ENCODE results near the gene RAB3C. TPM values are rescaled to one million over a fixed set of nuclear protein-coding genes. Genes with fewer than 3 reads are reported as not detected.

RAB3C gene
- total RNA-seq, 6 experiments from 2014 or later, result not detected

DNA sequence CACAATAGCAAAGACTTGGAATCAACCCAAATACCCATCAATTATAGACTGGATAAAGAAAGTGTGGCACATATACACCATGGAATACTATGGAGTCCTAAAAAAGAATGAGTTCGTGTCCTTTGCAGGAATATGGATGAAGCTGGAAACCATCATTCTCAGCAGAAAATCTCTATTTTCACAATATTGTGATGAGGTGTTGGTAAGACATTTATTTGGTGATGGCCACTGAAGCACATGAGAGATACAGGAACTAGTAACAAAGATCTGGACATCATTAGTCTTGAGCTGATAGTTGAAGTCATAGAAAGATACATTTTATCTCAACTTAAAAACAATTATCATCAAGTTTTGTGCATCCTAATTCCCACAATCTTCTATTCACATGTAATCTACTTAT, 70.6 kb downstream of the RAB3C start:
- Mint-ChIP-seq H3K9me3 (peaks cover under 1% of the 10 kb centered on the region; the same call in 1 of the 2 replicates), H3K4me3 (no peak overlapping the region)

DNA sequence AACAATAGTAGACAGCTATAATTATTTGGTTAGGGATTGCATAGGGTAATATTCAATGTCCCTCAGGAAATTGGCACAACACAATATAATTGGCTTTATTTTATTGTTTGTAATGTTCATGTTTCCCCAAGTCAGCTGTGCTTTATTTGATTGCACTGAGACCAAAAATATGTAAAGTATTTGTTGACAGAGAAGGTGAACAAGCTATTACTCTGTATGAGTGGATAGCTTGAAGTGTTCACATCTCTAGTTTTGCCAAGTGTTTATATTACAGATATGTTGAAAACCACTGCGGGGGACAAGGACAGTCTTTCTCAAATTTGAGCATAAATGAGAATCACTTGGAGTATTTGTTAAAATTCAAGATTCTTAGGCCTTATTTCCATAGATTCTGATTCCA, 83.3 kb downstream of the RAB3C start:
- Mint-ChIP-seq H3K36me3 (ENCODE audit: low read depth) (no peaks in the 10 kb centered on the region), H3K27me3 (ENCODE audit: insufficient read depth) (no peaks in the 10 kb centered on the region), H3K9me3 (peaks cover 10% of the 10 kb centered on the region), H3K27ac (no peak overlapping the region), H3K4me1 (ENCODE audit: low read depth) (no peaks in the 10 kb centered on the region), H3K4me3 (no peak overlapping the region)
- TF ChIP-seq, protein P1, sequence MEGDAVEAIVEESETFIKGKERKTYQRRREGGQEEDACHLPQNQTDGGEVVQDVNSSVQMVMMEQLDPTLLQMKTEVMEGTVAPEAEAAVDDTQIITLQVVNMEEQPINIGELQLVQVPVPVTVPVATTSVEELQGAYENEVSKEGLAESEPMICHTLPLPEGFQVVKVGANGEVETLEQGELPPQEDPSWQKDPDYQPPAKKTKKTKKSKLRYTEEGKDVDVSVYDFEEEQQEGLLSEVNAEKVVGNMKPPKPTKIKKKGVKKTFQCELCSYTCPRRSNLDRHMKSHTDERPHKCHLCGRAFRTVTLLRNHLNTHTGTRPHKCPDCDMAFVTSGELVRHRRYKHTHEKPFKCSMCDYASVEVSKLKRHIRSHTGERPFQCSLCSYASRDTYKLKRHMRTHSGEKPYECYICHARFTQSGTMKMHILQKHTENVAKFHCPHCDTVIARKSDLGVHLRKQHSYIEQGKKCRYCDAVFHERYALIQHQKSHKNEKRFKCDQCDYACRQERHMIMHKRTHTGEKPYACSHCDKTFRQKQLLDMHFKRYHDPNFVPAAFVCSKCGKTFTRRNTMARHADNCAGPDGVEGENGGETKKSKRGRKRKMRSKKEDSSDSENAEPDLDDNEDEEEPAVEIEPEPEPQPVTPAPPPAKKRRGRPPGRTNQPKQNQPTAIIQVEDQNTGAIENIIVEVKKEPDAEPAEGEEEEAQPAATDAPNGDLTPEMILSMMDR (IDR thresholded peaks at IDR 0.05), result no peak
- no peak for DNase-seq

More for the DNA sequence above, 70.6 kb downstream of the RAB3C start:
- no peaks in the 10 kb centered on the region for H3K4me1 Mint-ChIP-seq (ENCODE audit: low read depth)
- no peaks in the 10 kb centered on the region for H3K27me3 Mint-ChIP-seq (ENCODE audit: insufficient read depth)
- DNase-seq, result no peak
- no peaks in the 10 kb centered on the region for H3K36me3 Mint-ChIP-seq (ENCODE audit: low read depth)
- H3K27ac Mint-ChIP-seq, result no peak overlapping the region
- TF ChIP-seq, protein P1 (IDR thresholded peaks at IDR 0.05), result no peak

DNA sequence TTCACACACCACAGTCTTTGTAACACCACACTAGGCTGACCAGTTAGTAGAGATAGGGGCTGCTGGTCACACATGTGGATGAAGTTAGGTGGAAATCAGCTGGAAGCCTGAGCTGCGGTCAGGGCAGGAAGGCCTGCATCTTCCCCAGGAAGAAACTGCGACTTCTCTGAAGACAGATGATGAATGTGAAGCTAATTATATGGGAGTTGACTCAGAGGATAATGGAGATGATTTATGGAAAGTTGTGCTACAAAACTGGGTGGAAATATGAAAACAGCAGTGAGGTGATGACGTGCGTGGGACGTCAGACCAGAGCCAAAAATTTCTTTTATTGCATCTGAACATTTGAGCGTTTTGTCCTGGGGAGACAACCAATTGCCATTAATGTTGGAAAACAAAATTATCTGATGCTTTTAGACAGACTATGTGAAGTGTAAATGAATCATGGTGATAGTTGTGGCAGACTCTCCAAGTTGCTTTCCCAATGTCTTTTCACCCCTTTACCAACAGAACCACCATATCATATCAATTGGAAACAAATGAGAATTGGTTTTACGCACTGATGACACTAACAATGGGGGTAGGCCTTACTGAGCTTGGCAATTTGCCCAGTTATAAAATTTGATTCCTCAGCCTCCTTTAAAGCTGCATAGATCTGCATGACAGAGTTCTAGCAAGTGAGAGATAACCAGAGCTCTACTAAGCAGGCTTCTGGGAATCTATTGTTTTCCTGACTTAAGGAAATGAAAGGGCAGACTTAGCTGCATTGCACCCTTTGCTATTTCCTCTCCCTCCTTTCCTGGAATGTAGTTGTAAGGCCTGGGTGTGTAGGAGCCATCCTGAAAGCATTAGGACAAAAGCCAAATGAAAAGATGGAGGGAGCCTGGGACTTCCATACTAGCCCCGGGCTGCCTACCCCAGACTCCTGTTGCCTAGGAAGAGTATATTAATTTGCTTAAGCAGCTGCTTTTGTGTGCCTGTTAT, 84.0 kb downstream of the RAB3C start:
- Mint-ChIP-seq H3K36me3 (ENCODE audit: low read depth) (no peaks in the 10 kb centered on the region), H3K9me3 (peaks cover 10% of the 10 kb centered on the region), H3K27ac (no peak overlapping the region), H3K4me3 (no peak overlapping the region), H3K4me1 (ENCODE audit: low read depth) (no peaks in the 10 kb centered on the region), H3K27me3 (ENCODE audit: insufficient read depth) (no peaks in the 10 kb centered on the region)
- TF ChIP-seq, protein P1 (IDR thresholded peaks at IDR 0.05), result no peak
- DNase-seq, result no peak

DNA sequence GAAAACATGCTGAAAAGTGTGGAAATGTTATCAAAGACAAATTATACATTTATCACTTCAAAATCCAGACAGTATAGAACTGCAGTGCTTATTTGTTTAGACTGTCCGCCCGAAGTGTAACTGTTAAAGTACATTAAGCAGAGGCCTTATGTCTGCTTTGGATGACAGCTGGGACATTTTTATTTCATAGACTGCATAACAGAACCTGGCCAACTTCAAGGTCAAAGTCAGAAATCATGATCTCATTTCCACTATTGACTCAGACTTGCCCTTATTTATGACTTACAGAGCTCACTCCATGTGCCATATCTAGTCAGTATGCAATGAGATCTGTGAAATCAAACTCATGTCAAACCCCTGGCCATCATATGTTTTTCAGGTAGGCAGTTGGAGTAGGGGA, 87.7 kb downstream of the RAB3C start:
- peaks cover 22% of the 10 kb centered on the region for H3K9me3 Mint-ChIP-seq
- no peak overlapping the region for H3K4me3 Mint-ChIP-seq
- TF ChIP-seq, protein P1 (IDR thresholded peaks at IDR 0.05), result no peak
- no peaks in the 10 kb centered on the region for H3K36me3 Mint-ChIP-seq (ENCODE audit: low read depth)
- no peaks in the 10 kb centered on the region for H3K4me1 Mint-ChIP-seq (ENCODE audit: low read depth)
- H3K27ac Mint-ChIP-seq, result no peak overlapping the region
- H3K27me3 Mint-ChIP-seq (ENCODE audit: insufficient read depth), result no peaks in the 10 kb centered on the region
- DNase-seq, result no peak

DNA sequence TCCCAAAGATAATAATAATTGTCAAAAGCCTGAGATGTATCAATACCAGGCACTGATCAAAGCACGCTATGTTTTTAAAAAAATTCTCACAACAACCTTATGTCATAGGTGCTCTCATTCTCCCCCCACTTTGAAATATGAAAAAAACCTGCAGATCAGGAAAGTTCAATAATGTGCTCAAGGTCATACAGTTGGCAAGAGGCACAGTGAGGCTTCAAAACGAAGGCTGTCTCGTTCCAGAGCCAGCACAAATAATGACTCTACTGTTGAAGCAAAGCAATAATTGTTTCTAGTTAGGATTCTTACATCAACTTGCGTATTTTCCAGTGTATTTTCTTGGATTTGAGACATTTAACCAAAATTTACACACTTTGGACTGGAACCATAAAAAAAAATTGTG, 88.3 kb downstream of the RAB3C start:
- Mint-ChIP-seq H3K36me3 (ENCODE audit: low read depth) (no peaks in the 10 kb centered on the region), H3K27me3 (ENCODE audit: insufficient read depth) (no peaks in the 10 kb centered on the region), H3K9me3 (peaks cover 26% of the 10 kb centered on the region), H3K4me1 (ENCODE audit: low read depth) (no peaks in the 10 kb centered on the region), H3K27ac (no peak overlapping the region), H3K4me3 (no peak overlapping the region)
- no peak for DNase-seq
- TF ChIP-seq, protein P1 (IDR thresholded peaks at IDR 0.05), result no peak

All from HFFc6 (cell line).